Stimulated activated CD4-positive, alpha-beta T cell treated with anti-CD3 and anti-CD28 coated beads, Interleukin-15, amount 100 ng/mL, for 1 hour (primary cell): ENCODE results near the gene DDR2.
"Not testable (repeated sequence)": the region's sequence is repeated elsewhere in the genome, so short reads cannot be mapped to it uniquely, and the experiment has no call there.

Experiments used
- DNase-seq, 2 donors: peaks; one replicate each; pipeline ENCODE4 v3.0.0-alpha.2; 2020; ENCODE audit warnings: low read depth in 1 of 2, low spot score in 1 of 2

The DDR2 gene

GRCh38 chr1:162632217-162632666, at the start of gene DDR2:
Gene DDR2, plus strand, starts transcription at chr1:162632464. Its CDS starts 86,600 bp downstream, at chr1:162719064.
- DNase-seq, result no peak

GRCh38 chr1:162582901-162583300, 49.4 kb upstream of the DDR2 start:
- not testable (repeated sequence) for DNase-seq

- DNase-seq, result not testable (repeated sequence)
Measured at GRCh38 chr1:162585101-162585500, 47.2 kb upstream of the DDR2 start.

DNA sequence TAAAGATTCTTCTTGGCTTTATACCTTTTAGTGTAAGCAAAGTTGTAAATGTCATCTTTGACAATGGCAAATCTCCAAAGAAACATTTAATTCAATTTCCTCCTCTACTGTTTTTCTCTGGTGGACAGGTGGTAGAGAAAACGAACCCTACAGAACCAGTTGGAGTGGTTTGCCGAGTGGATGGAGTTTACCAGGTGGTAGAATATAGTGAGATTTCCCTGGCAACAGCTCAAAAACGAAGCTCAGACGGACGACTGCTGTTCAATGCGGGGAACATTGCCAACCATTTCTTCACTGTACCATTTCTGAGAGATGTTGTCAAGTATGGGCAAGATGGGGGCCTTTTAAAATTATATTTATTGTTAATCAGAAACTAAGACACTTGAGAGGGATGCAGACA, 44.9 kb upstream of the DDR2 start:
- no peak for DNase-seq

DNA sequence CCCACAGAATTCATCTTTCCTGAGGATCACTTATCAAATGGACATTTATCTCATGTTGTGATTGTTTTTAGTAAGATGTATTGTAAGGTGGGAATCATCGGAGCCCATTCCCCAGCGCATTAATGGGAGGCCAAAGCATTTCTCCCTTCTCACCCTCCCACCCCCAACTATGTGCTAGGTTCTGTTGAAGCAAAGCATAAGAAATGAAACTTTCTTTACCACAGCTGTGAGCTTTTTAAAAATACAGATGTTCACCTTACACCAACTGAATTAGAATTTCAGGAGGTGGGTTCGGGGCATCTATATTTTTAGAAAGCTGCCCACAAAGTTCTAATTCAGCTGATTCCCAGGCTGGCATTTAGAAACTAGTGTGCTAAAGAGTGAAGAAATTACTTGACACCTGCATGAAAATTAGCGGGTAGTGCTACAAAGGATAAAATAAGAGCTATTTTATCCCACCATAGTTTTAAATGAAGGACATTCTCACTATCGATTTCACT, 44.5 kb upstream of the DDR2 start:
- no peak for DNase-seq

- DNase-seq, result no peak
Measured at GRCh38 chr1:162590101-162590500, 42.2 kb upstream of the DDR2 start.

GRCh38 chr1:162590686-162591085, 41.6 kb upstream of the DDR2 start:
- no peak for DNase-seq

DNA sequence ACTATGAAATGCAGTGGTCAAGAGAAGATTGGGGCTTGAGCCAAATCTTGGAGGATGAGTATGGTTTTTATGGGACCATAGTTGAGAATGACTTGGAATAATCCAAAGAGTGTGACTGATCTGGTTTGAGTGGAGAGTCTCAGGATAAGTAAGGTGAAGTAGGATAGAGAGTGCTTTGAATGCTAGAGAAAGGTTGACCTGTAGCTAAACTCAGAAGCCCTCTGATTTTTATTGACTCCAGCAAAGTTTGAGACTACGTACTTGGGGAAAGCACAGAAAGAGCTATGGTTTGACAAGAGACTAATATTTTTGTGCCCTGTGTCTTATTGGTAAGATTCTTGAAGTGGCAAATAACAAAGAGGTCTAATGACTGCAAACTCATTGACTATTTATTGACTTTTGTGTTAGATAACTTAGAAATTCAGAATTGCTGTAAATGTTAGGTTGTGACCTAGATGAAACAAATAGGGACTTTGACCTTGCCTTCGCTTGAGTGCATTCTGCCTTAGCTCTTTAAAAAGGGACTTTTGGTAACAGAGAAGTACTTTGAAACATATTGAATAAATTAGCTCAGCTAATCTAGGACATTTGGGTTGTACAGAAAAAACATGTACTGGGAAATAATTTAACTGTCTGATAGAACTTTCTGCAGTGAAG, 35.6 kb upstream of the DDR2 start:
- DNase-seq, result no peak

DNA sequence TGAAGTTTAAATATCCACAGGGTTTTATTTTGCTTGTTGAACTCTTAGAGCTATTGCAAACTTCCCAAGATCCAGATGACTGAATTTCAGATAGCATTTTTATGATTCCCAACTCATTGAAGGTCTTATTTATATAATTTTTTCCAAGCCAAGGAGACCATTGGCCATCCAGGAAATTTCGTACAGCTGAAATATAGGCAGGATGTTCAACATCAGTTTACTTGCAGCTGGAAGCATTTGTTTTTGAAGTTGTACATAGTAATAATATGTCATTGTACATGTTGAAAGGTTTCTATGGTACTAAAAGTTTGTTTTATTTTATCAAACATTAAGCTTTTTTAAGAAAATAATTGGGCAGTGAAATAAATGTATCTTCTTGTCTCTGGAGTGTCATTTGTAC, 32.8 kb upstream of the DDR2 start:
- DNase-seq, result no peak

DNA sequence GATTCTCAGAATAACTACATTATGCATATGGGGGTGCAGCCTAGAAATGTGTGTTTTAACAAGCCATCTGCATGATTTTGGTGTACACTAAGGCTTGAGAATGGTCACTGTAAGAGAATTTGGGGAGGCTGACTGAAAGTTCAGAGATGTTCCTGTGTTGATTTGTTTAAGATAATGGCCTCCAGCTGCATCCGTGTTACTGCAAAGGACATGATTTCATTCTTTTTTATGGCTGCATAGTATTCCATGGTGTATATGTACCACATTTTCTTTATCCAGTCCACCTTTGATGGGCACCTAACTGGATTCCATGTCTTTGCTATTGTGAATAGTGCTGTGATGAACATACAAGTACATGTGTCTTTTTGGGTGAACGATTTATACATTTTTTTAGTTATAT, 29.1 kb upstream of the DDR2 start:
- not testable (repeated sequence) for DNase-seq

DNA sequence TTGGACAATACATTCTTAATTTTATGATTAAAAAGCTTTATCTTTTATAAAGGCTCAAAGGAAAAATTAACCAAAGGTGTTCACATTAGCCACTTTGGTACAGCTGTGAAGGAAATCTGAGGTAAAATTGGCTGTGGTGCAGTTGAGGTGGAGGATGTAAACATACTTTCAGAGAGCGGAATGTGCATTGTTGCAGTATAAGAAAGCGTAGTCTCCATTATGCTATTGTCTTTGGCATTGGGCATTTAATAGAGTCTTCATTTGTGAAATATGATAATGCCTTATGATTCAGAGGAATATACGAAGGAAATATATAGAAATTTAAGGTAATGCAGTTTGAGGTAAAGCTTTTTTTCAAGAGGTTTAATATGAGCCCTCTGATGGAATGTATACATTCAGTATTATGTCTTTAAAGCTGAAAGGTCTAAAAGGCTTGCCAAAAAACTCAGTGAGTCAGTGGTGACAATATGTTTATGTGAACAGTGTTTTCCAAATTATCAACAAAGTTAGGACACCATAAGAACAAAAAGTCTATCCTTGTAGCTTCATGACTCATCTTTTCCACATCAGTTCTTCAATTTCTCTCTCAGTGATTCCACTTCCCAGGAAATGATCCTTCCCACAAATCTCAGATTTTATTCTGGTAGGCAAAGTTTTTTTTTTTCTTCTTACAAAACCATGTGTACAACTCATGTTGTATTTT, 26.9 kb upstream of the DDR2 start:
- DNase-seq, result no peak

DNA sequence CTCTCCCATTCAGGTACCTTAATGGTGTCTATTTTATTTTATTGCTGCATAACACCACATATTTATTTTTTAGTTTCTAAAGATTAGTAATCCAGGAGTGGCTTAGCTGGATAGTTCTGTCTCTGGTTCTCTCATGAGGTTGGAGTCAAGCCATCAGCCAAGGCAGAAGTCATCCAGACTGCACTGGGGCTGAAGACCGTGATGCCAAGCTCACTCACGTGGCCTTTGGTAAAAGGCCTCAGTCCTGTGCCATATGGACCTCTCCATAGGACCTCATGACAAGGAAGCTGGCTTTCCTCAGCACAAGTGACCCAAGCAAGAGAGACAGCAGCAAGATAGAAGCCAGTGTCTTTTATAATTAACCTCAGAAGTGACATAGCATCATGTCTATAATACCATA, 23.0 kb upstream of the DDR2 start:
- DNase-seq, result no peak

DNA sequence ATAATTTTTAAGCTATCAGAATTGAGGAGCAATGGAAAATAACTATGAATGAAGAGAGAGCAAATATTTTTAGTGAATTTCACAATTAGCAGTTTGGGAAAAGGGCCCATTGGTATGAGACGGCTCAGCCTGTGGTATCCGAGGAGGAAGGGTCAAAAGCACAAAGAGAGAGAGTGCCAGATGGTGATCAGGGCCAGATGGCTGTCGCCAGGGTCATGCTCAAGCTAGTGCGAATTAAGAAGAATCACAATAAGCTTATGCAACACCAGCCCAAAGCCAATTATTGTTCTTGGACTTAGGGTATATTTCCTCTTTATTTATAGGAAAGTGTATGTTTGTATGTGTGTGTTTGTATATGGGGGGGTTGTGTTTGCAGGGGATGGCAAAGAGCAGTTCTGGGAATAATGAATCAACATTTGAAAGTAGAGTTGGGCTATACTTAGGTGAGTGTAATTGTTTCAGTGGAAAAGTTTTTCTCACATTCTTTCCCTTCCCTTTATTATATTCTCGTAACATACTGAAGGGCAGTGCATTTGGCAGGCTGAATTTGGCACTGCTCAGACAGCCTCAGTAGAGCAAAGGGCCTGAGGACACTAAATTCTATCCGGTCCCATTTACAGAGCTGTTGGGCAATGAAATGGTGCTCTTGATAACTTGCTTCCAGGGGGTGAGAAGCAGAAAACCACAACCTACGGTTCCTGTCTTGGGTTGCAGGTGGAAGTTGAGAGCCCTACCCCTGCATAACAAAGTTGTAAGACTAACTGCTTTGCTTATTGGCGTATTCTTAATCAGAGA, 19.5 kb upstream of the DDR2 start:
- DNase-seq, result no peak

GRCh38 chr1:162616848-162617247, 15.4 kb upstream of the DDR2 start:
- DNase-seq, result no peak

GRCh38 chr1:162617513-162617912, 14.8 kb upstream of the DDR2 start:
- DNase-seq, result no peak

DNA sequence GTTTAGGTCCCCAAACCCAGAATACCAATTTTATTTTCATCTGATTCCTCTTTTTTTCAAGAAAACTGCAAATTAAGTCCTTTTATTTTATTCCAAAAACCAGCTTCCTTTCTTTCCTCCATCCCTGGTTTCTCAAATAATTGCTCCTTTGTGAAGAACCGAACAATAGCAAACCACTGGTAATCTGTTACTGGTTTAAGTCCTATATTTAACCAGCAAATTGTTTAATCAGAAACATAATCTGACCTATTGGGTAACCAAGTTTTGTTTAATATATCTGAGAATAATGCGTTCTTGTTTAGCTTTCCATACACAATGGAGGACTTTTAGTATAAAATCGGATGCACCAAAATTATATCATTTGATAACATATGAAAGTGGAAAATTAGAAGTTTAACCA, 13.2 kb upstream of the DDR2 start:
- DNase-seq, result no peak

GRCh38 chr1:162621256-162621655, 11.0 kb upstream of the DDR2 start:
- no peak for DNase-seq

DNA sequence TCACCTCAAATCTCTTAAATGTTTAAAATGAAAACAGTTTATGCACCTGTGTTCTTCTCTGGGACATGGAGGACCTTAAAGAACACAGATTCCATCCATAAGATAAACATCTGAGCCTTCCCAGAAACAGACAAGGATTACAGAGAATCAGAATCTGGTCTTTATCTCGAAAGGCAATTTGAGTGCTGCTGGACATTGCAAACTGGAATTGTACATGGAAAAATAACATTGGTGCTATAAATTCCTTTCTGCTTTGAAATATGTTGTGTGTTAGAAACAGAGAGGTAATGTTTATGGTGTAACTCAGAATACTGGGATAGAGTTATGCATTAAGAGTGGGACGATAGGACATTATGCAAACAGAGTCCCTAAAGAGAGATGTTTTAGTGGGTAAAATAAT, 6.6 kb upstream of the DDR2 start:
- DNase-seq, result no peak

GRCh38 chr1:162626094-162626493, 6.2 kb upstream of the DDR2 start:
- DNase-seq, result no peak

- DNase-seq, result no peak
Measured at GRCh38 chr1:162626761-162627160, 5.5 kb upstream of the DDR2 start.

GRCh38 chr1:162627662-162628296, 4.5 kb upstream of the DDR2 start:
- no peak for DNase-seq
